SK-N-MC (cell line): ENCODE data around the gene IL15RA.

Source experiments
- EZH2 ChIP-seq: fragments of 200-600 bp; sonication (generic); IDR thresholded peaks from one replicate; pipeline ENCODE4 v1.6.1; 2017; ENCODE audit warnings: antibody characterized with exemption
- FOXP2 ChIP-seq: optimal IDR thresholded peaks from 2 replicates; pipeline ENCODE3; 2011; ENCODE audit warnings: mild to moderate bottlenecking, moderate library complexity; ENCODE audit not compliant: insufficient read depth; ENCODE audit errors: extremely low read length, control extremely low read depth
- POLR2AphosphoS5 ChIP-seq: IDR thresholded peaks from 2 replicates; pipeline ENCODE4 v1.6.1; 2012; ENCODE audit warnings: mild to moderate bottlenecking, low read depth, low read length, borderline replicate concordance

DNA sequence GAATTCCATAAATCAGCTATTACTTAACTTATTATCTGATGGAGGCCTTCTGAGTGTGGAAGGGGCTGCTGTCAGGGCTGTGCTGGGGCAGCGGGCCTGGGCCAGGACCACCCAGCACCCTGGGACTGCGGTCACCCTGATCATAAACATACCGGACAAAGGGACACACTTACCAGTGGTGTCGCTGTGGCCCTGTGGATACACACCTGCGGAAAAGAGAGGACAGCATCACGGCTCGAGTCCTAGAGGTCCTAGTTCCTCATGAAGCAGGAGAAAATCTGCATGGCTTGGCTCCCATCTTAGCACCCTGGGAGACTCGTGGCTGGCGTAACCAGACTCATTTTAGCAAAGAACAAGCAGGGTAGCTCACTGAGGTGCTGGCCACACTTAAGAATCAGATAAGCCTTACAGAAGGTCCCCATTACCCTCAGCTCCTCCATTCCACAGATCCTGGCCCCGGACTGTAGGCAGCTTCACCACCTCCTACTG, 17.7 kb downstream of the IL15RA start:
- TF ChIP-seq EZH2 (no peak), POLR2AphosphoS5 (no peak), FOXP2 (no peak)
